Fibroblast of skin of left quadriceps (primary cell): ENCODE data around the gene SDSL.

Source experiments
- DNase-seq, 2 experiments: peaks; one replicate each; pipeline ENCODE4 v3.0.0-alpha.2; 2013; ENCODE audit warnings: low read depth in 2 of 2

Gene SDSL

DNA sequence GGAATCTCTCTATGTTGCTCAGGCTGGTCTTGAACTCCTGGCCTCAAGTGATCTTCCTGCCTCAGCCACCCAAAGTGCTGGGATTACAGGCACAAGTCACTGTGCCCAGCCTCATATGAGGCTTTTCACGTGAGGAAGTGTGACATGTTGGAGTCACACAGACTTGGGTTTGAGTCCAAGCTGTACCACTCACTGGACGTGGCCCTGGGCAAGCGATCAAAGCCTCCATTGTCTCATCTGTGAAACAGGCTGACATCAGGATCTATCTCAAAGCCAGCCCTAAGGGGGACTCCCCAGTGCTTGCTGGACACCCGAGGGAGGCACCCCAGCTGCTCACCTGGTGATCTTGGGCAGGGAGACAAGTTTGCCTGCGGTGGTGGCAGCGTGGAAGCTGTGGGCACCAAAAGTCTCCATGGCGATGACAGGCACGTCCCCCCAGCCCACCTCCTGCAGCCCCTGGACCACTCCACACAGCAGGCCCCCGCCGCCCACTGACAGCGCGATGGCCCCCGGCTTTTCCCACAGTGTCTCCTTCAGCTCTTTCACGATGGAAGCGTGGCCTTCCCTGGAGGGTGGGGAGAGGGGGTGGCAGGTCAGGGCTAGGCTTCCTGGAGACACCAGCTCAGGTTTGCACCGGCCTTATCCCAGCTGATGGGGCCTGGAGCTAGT lies 25.2 kb upstream of the SDSL start:
- DNase-seq = no peak

DNA sequence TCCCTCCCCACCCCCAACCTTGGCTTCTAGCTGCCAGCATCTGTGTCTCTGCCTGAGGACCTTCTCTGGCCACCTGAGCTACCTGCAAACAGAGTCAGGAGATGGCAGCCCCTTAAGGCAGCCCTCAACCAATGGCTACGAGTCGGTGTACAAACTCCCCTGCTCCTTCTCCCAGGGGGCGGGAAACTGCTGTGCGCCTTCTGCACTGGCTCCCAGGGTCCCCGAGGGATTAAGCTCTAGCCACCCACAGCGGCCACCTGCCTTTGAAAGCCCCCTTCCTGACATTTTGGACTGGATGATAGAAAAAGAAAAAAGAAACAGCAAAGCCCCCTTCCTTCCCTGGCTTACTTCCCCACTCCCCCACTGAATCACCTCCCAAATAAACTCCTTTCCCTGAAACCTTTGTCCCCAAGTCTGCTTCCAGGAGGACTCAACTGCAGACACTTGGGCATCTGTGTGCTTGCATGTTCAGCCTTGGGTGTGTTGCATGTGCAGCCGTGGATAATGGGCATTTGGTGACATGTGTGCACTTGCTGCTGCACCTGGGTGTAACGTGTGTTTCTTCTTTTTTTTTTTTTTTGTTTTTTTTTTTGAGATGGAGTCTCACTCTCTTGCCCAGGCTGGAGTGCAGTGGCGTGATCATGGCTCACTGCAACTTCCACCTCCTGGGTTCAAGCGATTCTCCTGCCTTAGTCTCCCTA lies 24.5 kb upstream of the SDSL start:
- DNase-seq = no peak

DNA sequence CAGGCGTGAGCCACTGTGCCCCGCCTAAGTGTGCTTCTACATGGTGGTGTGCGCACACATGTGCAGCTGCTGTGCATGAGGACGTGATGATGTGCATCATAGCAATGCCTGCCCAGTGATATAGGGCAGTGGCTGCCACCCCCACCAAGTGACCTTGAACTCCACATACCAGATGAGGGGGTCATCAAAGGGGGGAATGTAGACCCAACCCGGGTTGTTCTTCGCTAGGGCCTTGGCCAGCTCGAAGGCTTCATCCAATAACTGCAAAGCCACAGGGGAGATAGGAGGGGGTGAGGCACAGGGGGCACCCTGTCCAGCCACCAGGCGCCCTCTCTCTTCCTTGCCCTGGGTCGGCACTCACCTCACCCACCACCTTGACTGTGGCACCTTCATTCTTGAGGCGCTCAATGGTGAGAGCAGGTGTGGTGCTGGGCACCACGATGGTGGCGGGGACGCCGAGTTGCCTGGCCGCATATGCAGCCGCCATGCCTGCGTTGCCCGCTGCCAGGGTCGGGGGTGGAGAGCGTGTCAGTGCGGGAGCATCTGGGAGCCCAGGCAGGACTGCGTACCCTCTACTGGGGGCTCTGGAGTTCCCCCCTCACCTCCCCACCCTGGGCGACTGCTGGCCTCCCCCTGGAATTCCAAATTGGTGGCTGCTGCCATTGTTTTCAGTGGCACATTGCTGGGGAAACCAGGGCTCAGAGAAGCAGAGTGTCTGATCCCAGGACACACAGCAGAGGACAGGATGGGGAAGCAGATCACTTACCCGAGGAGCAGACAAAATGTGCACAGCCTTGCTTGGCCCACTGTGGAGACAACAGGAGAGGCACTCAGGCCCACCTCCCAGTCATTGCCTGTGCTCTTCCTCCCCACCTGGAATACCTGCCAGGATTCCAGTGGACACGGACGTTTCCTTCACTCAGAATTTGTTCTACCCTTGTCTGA lies 23.6 kb upstream of the SDSL start:
- DNase-seq = no peak

DNA sequence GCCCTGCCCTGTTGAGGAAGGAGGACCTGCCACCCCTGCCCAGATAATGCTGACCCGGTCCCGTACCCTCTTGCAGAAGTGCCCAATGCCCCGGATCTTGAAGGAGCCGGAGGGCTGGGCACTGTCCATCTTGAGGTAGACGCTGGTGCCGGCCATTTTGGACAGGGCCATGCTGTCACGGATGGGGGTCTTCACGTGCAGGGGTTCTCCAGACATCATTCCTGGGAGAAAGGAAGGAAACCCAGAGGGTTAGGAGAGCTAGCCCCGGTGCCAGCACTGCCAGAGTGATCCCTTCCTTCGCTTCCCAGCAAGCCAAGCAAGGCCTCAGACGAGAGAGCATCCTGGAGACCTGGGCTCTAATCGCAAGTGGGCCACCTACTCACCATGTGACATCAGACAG lies 22.7 kb upstream of the SDSL start:
- no peak for DNase-seq

DNA sequence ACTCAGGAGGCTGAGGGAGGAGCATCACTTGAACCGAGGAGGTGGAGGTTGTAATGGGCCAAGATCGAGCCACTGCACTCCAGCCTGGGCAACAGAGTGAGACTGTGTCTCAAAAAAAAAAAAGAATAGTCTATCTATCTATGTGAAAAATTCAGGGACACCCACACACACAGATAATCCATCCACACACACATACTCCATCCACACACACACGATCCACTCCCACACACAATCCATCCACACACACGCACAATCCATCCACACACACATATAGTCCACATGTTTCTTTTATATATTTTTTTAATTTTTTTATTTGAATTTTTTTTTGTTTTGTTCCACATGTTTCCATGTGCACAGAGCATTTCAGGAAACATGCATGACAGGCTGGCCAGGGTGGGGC lies 21.8 kb upstream of the SDSL start:
- no peak for DNase-seq

DNA sequence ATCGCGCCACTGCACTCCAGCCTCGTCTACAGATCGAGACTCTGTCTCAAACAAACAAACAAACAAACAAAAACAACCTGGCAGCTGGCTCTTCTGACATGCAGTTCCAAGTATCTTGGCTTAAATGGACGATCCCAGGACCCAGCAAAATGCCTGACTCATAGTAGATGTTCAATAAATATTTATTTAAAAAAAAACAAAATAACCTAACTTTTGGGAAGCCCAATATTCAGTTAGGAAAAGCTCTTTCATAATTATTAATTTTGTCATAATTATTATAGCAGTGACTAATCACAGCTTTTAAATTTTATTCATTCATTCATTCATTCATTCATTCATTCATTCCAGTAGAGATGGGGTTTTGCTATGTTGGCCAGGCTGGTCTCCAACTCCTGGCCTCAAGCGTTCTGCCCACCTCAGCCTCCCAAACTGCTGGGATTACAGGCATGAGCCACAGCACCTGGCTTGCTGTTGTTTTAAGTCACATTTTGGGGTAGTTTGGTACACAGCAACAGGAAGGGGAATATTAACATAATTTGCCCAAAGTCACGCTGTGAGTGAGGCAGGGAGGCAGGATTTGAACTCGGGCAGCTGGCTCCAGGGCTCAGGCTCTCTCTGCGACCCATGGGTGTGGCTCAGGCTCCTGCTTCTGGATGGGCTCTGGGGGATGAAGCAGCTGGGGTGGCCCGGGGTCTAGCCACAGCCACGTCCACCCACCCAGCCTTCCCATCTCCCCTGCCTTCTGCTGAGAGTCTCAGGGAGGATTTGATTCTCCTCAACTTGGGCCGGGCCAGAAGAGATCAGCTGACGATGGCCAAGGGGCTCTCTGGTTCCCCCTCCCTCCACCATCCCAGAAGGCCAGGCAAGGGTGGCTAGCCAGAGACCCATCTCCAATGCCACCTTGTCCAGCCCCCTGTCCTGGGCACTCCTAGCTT lies 20.8 kb upstream of the SDSL start:
- DNase-seq = no peak

DNA sequence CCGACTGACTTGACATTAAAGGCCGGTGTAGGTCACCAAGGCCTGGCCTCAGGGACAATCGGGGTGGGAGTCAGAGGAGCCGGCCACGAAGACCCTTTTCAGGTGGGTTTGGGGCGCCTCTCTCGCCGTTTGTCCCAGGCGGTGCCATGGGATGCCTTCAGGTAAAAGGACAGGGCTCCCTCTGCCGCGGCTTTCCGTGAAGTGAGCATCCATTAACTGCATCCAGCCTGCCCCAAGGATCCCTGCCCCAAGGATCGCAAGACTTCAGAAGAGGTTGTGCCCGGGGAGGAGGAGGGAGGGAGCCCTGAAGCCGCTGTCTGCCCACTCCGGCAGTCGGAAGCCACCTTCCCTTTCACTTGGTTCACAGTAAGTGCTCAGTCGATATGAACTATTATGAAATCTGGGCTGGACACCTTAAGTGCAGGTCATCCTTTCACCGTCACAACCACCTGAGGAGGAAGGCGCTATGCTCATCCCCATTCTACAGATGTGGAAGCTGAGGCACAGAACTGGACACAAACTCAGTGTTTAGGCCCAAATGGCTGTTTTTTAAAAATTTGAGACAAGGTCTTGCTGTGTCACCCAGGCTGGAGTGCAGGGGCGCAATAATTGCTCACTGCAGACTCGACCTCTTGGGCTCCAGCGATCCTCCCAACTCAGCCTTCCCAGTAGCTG lies 19.5 kb upstream of the SDSL start:
- DNase-seq = no peak

DNA sequence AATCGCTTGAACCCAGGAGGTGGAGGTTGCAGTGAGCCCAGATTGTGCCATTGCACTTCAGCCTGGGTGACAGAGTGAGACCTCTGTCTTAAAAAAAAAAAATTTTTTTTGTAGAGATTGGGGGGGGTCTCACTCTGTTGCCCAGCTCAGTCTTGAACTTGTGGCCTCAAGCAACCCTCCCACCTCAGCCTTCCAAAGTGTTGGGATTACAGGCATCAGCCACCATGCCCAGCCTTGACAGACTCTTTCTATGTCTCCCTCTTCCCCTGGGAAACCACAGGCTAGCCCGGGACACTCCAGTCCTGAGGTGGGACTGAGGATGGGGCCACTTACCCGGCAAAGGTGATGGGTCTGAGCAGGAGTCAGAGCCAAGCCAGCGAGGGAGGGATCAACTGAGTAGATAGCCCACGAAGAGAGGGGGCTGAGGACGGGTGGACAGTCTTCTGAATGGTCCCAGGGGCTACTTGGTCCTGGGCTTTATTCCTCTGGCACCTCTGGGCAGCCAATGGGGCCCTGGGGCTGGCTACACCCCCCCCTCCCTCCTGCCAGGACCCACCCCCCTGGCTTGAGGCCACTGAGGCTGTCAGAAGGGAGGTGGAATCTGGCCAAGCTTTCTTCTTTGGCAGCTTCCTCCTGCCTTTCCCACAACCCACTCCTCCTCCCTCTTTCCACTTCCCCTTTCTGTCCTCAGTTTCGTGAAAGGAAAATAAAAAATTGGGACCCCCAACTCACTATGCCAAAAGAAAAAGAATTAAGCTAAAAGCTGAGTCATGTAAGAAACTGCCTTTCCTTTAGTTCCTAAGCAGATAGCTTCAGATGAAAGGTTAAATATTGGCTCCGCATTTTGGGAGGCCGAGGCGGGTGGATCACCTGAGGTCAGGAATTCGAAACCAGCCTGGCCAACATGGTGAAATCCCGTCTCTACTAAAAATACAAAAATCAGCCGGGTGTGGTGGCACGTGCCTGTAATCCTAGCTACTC lies 18.5 kb upstream of the SDSL start, which contains the start of gene SDS:
Gene SDS, minus strand, starts transcription at position 453 of the 981 bp plus-strand sequence. CDS start 4,179 bp downstream, outside the sequence.
- DNase-seq = no peak

DNA sequence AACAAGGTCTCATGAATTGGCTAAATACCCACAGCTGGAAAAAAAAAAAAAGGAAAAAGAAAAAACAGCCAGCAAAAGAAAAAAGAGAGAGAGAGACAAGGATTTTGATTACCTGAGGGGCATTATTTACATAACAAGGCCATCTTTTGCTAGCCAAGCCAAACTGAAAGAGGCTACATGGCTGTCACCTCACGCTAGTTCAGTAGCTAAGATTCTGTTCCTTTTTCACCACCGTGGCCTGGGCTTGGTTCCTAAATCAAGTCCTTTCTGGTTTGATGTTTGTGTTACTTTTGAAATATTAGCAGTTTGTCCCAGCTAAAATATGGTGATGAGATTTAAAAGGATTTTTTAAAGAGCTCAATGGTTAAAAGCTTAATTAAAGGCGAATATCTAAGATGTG lies 16.5 kb upstream of the SDSL start:
- DNase-seq = no peak

DNA sequence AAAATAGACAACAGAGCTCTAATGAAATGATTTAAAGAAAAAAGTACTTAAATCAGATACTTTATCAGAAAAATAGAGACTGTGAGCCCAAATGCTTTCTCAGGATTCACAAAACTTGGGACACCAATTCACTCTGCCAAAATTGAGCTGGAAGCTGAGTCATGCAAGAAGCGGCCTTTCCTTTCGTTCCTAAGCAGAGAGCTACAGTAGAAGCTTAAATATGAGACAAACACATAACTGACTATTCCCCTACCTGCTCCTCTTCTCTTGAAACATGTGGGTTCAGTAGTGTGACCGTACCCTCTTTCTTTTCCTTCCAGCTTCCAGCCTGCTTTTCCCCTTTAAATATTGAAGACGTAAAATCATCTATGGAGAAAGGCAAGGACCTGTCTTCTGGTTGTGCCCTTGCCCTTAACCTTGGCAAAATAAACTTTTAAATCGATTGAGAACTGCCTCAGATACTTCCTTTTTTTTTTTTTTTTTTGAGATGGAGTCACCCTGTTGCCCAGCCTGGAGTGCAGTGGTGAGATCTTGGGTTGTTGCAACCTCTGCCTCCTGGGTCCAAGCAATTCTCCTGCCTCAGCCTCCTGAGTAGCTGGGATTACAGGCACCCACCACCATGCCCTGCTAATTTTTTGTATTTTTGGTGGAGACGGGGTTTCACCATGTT lies 14.1 kb upstream of the SDSL start:
- DNase-seq = no peak

DNA sequence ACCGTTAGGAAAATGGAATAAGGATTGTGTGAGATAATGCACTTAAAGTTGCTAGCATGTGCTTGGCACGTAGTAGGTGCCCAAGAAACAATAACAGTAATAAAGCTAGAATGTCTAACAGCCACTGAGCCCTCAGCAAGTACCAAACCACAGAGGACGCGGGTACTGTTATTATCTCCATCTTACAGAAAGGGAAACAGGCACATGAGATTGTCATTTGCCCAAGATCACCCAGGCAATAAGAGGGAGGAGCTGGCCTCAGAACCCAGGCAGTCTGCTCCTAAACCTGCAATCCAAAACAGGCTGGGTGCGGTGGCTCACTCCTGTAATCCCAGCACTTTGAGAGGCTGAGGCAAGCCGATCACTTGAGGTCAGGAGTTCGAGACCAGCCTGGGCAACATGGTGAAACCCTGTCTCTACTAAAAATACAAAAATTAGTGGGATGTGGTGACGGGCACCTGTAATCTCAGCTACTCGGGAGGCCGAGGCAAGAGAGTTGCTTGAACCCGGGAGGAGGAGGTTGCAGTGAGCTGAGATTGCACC lies 13.4 kb upstream of the SDSL start:
- DNase-seq = no peak

DNA sequence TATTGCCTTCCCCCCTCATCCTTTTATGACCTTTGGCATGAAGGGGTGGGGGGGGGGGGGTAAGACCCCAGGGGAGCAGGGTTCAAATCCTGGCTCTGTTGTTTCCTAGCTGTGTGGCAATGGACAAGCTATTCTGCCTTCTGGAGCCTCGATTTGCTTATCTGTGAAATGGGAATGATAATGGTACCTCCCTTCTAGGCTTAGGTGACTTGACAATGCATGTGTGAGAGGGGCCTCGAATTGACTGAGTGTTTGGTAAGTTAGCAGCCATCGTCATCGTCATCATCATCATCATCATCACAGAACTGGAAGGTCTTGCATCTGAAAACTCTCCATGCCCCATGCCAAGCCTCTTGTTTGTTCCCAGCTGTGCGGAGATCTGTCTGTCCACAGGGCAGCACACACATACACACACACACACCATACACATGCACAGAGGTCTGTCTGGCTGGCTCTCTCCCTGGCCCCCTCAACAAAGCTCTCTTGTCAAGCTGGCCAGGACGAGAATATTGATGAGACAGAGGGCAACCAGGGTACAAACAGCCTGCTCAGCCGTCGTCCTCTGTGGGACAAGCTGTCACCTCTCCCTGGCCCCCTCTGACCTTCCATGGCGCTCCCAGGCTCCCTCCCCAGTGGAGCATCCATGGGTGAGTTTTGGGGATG lies 12.6 kb upstream of the SDSL start:
- no peak for DNase-seq

DNA sequence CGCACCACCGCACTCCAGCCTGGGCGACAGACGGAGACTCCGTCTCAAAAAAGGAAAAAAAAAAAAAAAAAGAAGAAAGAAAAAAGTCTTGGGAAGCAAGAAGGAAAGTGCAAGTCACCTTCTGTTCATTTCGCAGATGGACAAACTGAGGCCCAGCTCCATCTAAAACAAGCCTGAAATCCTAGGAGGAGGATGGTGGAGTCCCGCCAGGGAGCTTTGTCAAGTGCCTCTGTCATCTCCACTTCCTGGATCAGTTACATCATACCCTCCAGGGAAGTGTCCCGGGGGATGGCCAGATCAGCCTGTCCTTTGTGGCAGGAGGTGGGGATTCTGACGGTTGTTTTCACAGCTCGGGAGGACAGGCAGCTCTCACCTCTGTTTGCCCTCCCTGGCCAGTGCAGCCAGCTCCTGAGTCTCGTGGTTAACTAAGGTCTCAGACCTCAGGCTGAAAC lies 8.7 kb upstream of the SDSL start:
- DNase-seq = no peak

DNA sequence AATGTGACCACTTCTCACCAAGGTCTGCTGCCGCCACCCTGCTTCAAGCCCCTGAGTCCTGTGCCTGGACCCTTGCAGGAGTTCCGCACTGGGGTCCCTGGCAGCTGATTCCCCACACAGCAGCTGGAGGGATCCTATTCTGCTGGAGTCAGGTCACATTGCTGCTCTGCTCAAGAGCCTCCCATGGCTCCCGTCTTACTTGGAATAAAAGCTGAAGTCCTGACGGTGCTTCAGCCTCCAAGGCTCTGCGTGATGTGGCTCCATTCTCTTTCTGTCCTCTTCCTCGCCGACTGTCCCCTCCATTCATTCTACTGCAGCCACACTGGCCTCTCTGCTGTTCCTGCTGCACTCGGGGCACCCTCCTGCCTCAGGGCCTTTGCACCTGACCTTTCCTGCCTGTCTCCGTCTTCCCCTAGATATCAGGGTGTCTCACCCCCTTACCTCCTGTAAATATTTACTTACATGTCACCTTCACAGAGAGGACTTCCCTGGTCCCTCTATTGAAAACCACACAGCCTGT lies 7.6 kb upstream of the SDSL start:
- no peak for DNase-seq

DNA sequence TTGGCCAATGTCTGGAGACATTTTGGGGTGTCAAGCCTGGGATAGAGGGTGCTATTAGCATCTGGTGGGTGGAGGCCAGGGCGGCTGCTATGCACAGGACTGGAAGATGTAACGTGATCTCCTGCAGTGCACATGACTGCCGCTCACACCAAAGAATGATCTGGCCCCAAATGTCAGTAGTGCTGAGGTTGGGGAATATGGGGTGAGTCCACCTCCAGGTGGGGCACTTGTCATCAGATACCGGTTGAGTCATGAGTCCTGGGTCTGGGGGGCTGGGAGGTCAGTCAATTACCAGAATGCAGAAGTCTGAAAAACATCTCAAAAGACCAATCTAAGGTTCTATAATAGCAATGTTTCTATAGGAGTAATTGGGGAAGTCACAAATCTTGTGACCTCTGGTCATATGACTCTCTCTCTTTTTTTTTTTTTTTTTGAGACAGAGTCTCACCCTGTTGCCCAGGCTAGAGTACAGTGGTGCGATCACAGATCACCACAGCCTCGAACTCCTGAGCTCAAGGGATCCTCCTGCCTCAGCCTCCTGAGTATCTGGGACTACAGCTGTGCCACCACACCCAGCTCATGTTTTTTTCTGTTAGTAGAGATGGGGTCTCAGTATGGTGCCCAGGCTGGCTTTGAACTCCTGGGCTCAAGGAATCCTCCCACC lies 6.0 kb upstream of the SDSL start:
- DNase-seq = no peak

DNA sequence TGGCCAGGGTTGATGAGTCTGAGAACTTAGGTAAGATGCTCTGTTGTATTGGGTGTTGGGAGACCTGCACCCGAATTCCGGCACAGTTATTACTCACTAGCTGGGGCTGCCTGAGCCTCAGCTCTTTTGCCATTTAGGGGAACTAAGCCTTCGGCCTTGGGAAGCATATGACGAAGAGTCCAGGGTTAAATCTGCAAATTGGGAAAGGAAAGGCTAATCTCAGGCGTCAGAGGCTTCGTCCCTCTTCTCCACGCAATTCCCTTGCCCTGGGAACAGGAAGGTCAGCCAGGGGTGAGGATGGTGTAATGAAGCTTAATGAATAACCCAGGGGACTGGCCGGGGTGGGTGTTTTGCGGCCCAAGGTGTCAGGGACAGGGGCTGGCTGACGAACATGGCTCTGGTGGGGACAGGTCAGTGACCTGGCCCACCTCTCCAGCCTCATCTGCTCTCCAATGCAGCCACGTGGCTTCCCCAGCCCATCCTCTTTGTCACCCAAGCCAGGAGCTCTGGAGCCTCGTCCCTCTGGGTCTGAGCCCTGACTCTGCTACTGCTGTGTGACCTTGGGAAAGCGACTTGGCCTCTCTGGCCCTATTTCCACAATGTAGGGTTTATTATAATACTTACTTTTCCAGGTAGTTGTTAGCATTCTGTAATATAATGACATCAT lies 3.8 kb upstream of the SDSL start:
- no peak for DNase-seq
